ENCODE data around the gene CISH. TPM values are rescaled to one million over a fixed set of nuclear protein-coding genes. Genes with fewer than 3 reads are reported as not detected.

CISH gene
- total and polyA plus RNA-seq, 9 of the 15 experiments (the other 6 are each of a cell fraction or from before 2014, with no cell fraction given): 1.7 to 47.7 (median 18.3) TPM

GRCh38 chr3:50600141-50600753 lies 11.3 kb downstream of the CISH start (continued):
- TF ChIP-seq PRPF4 (IDR thresholded peaks at IDR 0.05; ENCODE audit: insufficient read depth, low read depth, low read length, poor library complexity, severe bottlenecking): no peak
- TF ChIP-seq MYNN (IDR thresholded peaks at IDR 0.05): peak; percentile 55; the same call in 1 of the 2 replicates
- no peak for TF ChIP-seq MYNN (CRISPR knock-in tag; IDR thresholded peaks at IDR 0.05)
- peak; percentile 52 for TF ChIP-seq SMARCA4 (IDR thresholded peaks at IDR 0.05)
- TF ChIP-seq SNAPC5 (CRISPR knock-in tag; IDR thresholded peaks at IDR 0.05): no peak
- TF ChIP-seq ARID1B (IDR thresholded peaks at IDR 0.05): peak; percentile 69
- TF ChIP-seq BCOR (IDR thresholded peaks at IDR 0.05): peak; percentile 99
- TF ChIP-seq MAFK (IDR thresholded peaks at IDR 0.05; ENCODE audit: low read length): no peak
- TF ChIP-seq TAF15 (IDR thresholded peaks at IDR 0.05; ENCODE audit: low read depth, low read length): no peak
- TF ChIP-seq NFXL1 (CRISPR knock-in tag; IDR thresholded peaks at IDR 0.05): no peak
- no peak for TF ChIP-seq RFX7 (CRISPR knock-in tag; IDR thresholded peaks at IDR 0.05)
- TF ChIP-seq CBX8 (IDR thresholded peaks at IDR 0.05; ENCODE audit: borderline replicate concordance, extremely low read depth, low read depth, low read length, poor library complexity, severe bottlenecking): no peak
- TF ChIP-seq LCOR (CRISPR knock-in tag; IDR thresholded peaks at IDR 0.05): no peak
- TF ChIP-seq, protein P1, sequence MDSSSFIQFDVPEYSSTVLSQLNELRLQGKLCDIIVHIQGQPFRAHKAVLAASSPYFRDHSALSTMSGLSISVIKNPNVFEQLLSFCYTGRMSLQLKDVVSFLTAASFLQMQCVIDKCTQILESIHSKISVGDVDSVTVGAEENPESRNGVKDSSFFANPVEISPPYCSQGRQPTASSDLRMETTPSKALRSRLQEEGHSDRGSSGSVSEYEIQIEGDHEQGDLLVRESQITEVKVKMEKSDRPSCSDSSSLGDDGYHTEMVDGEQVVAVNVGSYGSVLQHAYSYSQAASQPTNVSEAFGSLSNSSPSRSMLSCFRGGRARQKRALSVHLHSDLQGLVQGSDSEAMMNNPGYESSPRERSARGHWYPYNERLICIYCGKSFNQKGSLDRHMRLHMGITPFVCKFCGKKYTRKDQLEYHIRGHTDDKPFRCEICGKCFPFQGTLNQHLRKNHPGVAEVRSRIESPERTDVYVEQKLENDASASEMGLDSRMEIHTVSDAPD (CRISPR knock-in tag; IDR thresholded peaks at IDR 0.05): no peak
- no peak for TF ChIP-seq ZNF445 (CRISPR knock-in tag; IDR thresholded peaks at IDR 0.05; ENCODE audit: low read depth)
- no peak for TF ChIP-seq PYGO2 (tag; IDR thresholded peaks at IDR 0.05)
- TF ChIP-seq ZFP36 (IDR thresholded peaks at IDR 0.05; ENCODE audit: low read depth, low read length, partially characterized antibody): peak; percentile 100
- TF ChIP-seq CC2D1A (IDR thresholded peaks at IDR 0.05): peak; percentile 100
- no peak for TF ChIP-seq SP2 (IDR thresholded peaks at IDR 0.05; ENCODE audit: extremely low read depth, low read depth, low read length, poor library complexity, severe bottlenecking)
- no peak for TF ChIP-seq PHF21A (IDR thresholded peaks at IDR 0.05; ENCODE audit: borderline replicate concordance, low read depth)
- peak; percentile 70 for TF ChIP-seq GTF3C2 (IDR thresholded peaks at IDR 0.05; ENCODE audit: borderline replicate concordance, extremely low read depth, insufficient read length)
- TF ChIP-seq RBFOX2 (IDR thresholded peaks at IDR 0.05; ENCODE audit: low read depth, low read length): peak; percentile 0; the same call in 1 of the 2 replicates
- no peak for TF ChIP-seq ATF1 (CRISPR knock-in tag; IDR thresholded peaks at IDR 0.05)
- TF ChIP-seq ATF1 (tag; IDR thresholded peaks at IDR 0.05): no peak
- peak; percentile 90 for TF ChIP-seq SMAD4 (CRISPR knock-in tag; conservative IDR thresholded peaks at IDR 0.05)
- no peak for TF ChIP-seq BHLHE40 (IDR thresholded peaks at IDR 0.05; ENCODE audit: low read length)

Measured in K562 (cell line).